GM12875 (cell line): ENCODE results near the gene ACOT7.

Experiments used
- H3K4me3 ChIP-seq: one replicate; pipeline ENCODE4 v1.5.1; 2011; ENCODE audit warnings: low read depth, low read length, control low read depth
- TF ChIP-seq, protein P1 (sequence below): IDR thresholded peaks from 2 replicates; pipeline ENCODE4 v1.5.1; 2011; ENCODE audit warnings: low read depth, mild to moderate bottlenecking, control low read depth, inconsistent platforms, low read length, moderate library complexity, borderline replicate concordance; ENCODE audit not compliant: insufficient read depth

The ACOT7 gene

DNA sequence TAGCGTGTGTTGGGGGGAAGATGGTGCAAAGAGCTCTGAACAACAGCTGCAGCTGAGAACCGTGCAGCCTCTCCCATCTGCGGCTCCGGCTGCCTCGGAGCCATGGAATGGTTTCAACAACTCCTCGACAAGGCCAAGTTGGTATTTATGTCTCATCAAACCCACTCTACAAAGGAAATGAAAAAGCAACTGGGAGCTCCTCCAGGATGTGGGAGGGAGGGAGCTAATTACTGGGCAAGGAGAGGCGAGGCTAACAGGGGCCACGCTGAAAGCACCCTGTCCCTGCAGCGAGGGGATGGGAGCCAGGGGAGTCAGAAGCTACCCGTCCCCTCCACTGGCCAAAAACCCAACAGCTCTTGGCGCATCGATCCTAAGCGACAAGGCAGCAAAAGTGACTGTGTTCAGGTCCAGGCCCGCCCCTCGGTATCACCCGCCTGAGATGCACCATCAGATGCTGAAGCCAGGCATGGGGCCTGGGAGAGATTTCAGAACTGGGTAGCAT lies 63.1 kb downstream of the ACOT7 start:
- H3K4me3 ChIP-seq = no peak overlapping the region
- TF ChIP-seq, protein P1, sequence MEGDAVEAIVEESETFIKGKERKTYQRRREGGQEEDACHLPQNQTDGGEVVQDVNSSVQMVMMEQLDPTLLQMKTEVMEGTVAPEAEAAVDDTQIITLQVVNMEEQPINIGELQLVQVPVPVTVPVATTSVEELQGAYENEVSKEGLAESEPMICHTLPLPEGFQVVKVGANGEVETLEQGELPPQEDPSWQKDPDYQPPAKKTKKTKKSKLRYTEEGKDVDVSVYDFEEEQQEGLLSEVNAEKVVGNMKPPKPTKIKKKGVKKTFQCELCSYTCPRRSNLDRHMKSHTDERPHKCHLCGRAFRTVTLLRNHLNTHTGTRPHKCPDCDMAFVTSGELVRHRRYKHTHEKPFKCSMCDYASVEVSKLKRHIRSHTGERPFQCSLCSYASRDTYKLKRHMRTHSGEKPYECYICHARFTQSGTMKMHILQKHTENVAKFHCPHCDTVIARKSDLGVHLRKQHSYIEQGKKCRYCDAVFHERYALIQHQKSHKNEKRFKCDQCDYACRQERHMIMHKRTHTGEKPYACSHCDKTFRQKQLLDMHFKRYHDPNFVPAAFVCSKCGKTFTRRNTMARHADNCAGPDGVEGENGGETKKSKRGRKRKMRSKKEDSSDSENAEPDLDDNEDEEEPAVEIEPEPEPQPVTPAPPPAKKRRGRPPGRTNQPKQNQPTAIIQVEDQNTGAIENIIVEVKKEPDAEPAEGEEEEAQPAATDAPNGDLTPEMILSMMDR = no peak

DNA sequence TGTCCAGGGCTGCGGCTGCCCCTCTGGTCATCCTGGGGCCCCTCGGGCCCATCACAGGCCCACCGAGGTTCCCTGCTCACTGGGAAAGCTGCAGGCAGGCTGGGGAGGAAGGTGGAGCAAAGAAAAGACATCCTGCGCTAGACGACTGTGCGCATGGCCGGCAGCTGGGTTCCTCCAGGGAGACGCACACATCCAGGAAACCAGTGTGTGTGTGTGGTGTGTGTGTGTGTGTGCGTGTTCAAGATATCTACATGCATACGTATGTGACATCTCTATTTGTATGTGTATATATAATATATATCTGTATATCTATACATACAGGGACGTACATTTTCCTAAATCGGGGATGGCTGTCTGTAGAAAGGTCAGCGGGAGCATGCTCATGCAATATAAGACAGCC lies 63.7 kb downstream of the ACOT7 start:
- no peak overlapping the region for H3K4me3 ChIP-seq
- TF ChIP-seq, protein P1 = no peak

DNA sequence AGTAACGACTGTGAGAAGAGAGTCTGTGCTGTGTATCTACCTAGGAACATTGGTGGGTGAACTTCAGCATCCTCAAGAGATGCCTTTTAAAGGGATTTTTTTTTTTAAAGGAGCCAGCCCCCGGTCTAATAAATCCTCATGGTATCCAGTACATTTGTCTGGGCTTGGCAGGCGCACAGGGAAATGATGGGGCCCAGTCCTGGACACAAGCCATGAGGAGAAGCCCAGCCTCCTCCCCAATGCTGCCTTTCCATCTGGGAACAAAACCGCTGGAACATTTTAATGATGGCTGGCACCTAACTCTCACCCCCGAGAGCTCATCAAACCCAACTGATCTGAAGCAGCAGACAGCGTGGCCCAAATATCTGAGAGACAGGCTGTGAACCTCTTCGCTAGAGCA lies 64.2 kb downstream of the ACOT7 start:
- TF ChIP-seq, protein P1 = no peak

DNA sequence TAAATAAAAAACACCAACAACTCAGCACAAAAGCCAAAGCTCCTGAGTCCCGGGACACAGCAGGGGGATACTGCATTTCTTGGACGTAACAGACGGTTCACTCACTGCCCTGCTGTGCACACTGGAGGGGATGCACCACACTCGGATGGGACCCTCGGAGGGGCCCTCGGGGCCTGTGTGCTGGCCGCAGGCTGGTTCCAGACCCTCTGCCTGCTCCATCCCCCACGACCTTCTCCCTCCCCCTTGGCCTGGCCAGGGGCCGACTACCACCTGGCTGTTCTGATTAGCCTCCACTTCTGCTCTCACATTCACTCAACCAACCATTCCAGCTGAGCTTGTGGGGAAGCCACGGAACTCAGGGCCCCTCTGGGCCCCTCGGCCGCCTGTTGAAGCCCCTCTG lies 64.9 kb downstream of the ACOT7 start:
- no peak overlapping the region for H3K4me3 ChIP-seq
- TF ChIP-seq, protein P1 = no peak

More for the DNA sequence above, 64.2 kb downstream of the ACOT7 start:
- no peak overlapping the region for H3K4me3 ChIP-seq

DNA sequence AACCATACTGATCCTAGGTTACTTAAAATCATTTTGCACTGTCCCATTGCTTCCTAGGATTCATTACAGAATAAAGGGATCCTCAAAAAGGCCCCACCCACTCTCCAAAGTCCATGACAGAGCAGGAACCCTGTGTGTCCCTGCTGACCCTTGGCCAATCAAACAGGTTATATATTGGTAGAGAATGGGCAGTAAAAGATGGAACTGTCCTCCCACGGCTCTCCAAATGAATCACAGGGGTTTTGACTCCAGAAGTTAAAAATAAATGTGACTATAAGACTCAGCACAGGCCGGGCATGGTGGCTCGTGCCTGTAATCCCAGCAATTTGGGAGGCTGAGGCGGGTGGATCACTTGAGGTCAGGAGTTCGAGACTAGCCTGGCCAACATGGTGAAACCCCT lies 65.5 kb downstream of the ACOT7 start:
- H3K4me3 ChIP-seq = no peak overlapping the region
- TF ChIP-seq, protein P1 = no peak

DNA sequence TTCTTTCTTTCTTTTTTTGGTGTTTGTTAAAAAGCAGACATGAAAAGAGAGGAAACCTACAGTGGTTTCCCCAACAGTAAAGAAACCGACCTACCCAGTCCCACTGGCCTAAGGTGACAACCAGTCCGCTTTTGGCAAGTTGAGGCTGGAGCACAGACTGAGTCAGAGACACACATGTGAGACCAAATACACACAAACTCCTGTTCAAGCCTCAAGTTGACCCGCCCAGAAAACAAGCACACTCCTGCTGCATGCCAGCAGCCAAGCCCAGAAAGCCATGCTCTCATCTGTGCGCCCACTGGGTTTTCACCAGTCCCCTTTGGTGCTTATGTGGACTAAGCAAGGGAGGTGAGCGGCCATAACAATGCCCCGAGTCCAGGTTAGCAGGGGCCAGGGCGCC lies 68.1 kb downstream of the ACOT7 start:
- TF ChIP-seq, protein P1 = no peak
- no peak overlapping the region for H3K4me3 ChIP-seq

DNA sequence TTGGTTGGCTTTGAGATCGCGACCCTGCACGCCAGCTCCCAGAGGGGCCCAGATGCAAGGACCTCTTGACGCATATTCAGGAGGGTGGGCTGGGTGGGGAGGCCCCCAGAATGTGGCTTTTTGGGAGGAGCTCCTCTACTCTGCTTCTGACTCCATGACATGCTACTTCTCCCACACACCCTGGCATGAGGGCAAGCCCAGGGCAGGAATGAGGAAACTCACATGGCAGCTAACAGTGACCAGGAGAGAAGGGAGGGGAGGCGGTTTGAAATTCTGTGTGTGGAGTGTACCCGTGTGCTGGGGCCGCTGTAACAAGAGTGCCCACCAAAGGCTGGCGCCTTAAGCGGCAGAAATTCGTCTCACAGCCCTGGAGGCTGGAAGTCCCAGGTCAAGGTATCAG lies 71.4 kb downstream of the ACOT7 start:
- H3K4me3 ChIP-seq = no peak overlapping the region
- TF ChIP-seq, protein P1 = no peak
